HepG2 (cell line): ENCODE data around the gene MIA2. TPM values are rescaled to one million over a fixed set of nuclear protein-coding genes. Genes with fewer than 3 reads are reported as not detected.

ENCODE experiments used
- CHD4 ChIP-seq: fragments of 200-600 bp; sonication (generic); IDR thresholded peaks from 2 replicates; pipeline ENCODE4 v1.7.0; 2017; ENCODE audit warnings: mild to moderate bottlenecking, low read length, borderline replicate concordance
- HNF4A ChIP-seq: sonication (generic); formaldehyde crosslinking; IDR thresholded peaks from 2 replicates; pipeline ENCODE4 v1.4.0; 2020; ENCODE audit warnings: missing genetic modification reagents
- ZBTB20 ChIP-seq: sonication (generic); formaldehyde crosslinking; IDR thresholded peaks from 2 replicates; pipeline ENCODE4 v1.8.1; 2023; ENCODE audit warnings: missing genetic modification reagents, low read depth, mild to moderate bottlenecking, borderline replicate concordance
- ZBTB38 ChIP-seq: sonication (generic); formaldehyde crosslinking; IDR thresholded peaks from 2 replicates; pipeline ENCODE4 v1.5.1; 2020; ENCODE audit warnings: mild to moderate bottlenecking, missing genetic modification reagents
- ZNF34 ChIP-seq: sonication (generic); formaldehyde crosslinking; IDR thresholded peaks from 2 replicates; pipeline ENCODE4 v1.4.0; 2020; ENCODE audit warnings: mild to moderate bottlenecking, missing genetic modification reagents, borderline replicate concordance
- ZNF383 ChIP-seq: sonication (generic); formaldehyde crosslinking; IDR thresholded peaks from 2 replicates; pipeline ENCODE4 v1.4.0; 2020; ENCODE audit warnings: missing genetic modification reagents, mild to moderate bottlenecking, borderline replicate concordance
- ZNF574 ChIP-seq: sonication (generic); formaldehyde crosslinking; IDR thresholded peaks from 2 replicates; pipeline ENCODE4 v1.4.0; 2020; ENCODE audit warnings: missing genetic modification reagents
- polyA plus RNA-seq, 8 experiments: library from polyadenylated mRNA; depleted of rRNA in 3 of 8; stranded (reverse) in 7 of 8; unstranded in 1 of 8; fragments of >200 nt; fragmentation: Illumina TruSeq in 4 of 8; extraction: Trizol in 4 of 8; gene quantifications; 2 replicates each; pipeline versions ENCODE4 v1.2.1 to v1.2.3, GENCODE V29; 2011 to 2016; ENCODE audit warnings: low read depth in 4 of 8, missing spikeins in 1 of 8, mixed read lengths in 1 of 8; ENCODE audit not compliant: insufficient read depth in 1 of 8
- total RNA-seq, 5 experiments: library from RNA; depleted of rRNA; stranded (reverse); fragments of >200 nt; fragmentation: Illumina TruSeq; extraction: Trizol; gene quantifications; 2 replicates each; pipeline ENCODE4 v1.2.3, GENCODE V29; 2016; ENCODE audit warnings: low read depth in 1 of 5
- TF ChIP-seq, protein P1 (sequence below): sonication (generic); formaldehyde crosslinking; IDR thresholded peaks from 2 replicates; pipeline ENCODE4 v1.9.0; 2022; ENCODE audit warnings: low read depth, missing genetic modification reagents
- TF ChIP-seq, protein P2 (sequence below): IDR thresholded peaks from 2 replicates; pipeline ENCODE4 v1.6.1; 2016; ENCODE audit warnings: missing compliant biosample characterization, missing genetic modification reagents, borderline replicate concordance

Gene MIA2
- total and polyA plus RNA-seq, 2 of the 13 experiments (the other 11 are each of a cell fraction or from before 2014, with no cell fraction given), result 134 to 158 TPM

DNA sequence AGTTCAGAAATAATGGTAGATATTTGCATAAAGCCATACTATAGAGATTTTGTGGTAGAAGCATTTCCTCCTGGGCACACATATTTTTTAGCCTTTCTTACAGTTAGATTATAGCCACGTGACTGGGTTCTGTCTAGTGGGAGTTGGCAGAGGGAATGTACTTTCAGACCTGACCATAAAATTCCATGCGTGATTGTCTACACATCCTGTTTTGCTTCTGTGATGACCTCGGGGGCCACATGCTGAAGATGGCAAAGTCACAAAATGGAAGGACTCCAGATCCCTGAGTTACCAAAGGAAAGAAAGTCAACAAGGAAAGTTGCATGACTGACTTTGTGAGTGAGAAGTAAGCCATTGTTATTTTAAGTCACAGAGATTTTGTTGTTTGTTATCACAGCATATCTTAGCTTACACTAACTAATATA is 14.6 kb upstream of the MIA2 start (continued):
- TF ChIP-seq, protein P1, sequence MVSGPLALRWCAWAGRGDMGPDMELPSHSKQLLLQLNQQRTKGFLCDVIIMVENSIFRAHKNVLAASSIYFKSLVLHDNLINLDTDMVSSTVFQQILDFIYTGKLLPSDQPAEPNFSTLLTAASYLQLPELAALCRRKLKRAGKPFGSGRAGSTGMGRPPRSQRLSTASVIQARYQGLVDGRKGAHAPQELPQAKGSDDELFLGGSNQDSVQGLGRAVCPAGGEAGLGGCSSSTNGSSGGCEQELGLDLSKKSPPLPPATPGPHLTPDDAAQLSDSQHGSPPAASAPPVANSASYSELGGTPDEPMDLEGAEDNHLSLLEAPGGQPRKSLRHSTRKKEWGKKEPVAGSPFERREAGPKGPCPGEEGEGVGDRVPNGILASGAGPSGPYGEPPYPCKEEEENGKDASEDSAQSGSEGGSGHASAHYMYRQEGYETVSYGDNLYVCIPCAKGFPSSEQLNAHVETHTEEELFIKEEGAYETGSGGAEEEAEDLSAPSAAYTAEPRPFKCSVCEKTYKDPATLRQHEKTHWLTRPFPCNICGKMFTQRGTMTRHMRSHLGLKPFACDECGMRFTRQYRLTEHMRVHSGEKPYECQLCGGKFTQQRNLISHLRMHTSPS (CRISPR knock-in tag), result peak; percentile 62; the same call in 1 of the 2 replicates
- no peak for TF ChIP-seq ZNF383 (CRISPR knock-in tag)
- no peak for TF ChIP-seq CHD4
- TF ChIP-seq ZBTB20 (CRISPR knock-in tag), result 0 out of 2 replicates have a peak, but pooled peaks have one; percentile 18
- TF ChIP-seq ZNF34 (CRISPR knock-in tag), result no peak
- TF ChIP-seq ZNF574 (CRISPR knock-in tag), result no peak
- TF ChIP-seq, protein P2, sequence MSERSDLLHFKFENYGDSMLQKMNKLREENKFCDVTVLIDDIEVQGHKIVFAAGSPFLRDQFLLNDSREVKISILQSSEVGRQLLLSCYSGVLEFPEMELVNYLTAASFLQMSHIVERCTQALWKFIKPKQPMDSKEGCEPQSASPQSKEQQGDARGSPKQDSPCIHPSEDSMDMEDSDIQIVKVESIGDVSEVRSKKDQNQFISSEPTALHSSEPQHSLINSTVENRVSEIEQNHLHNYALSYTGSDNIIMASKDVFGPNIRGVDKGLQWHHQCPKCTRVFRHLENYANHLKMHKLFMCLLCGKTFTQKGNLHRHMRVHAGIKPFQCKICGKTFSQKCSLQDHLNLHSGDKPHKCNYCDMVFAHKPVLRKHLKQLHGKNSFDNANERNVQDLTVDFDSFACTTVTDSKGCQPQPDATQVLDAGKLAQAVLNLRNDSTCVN (CRISPR knock-in tag), result no peak
- TF ChIP-seq ZBTB38 (CRISPR knock-in tag), result no peak
- peak; percentile 56 for TF ChIP-seq HNF4A
